Fibroblast of skin of left quadriceps (primary cell): Measurements from ENCODE around the gene PLCG2.

Experiments
- DNase-seq, 2 experiments: peaks; one replicate each; pipeline ENCODE4 v3.0.0-alpha.2; 2013; ENCODE audit warnings: low read depth in 2 of 2

PLCG2 gene

GRCh38 chr16:81816351-81816750 lies 37.3 kb downstream of the PLCG2 start:
- no peak for DNase-seq

GRCh38 chr16:81816793-81817210 lies 37.7 kb downstream of the PLCG2 start:
- no peak for DNase-seq

GRCh38 chr16:81817296-81817695 lies 38.2 kb downstream of the PLCG2 start:
- no peak for DNase-seq

DNA sequence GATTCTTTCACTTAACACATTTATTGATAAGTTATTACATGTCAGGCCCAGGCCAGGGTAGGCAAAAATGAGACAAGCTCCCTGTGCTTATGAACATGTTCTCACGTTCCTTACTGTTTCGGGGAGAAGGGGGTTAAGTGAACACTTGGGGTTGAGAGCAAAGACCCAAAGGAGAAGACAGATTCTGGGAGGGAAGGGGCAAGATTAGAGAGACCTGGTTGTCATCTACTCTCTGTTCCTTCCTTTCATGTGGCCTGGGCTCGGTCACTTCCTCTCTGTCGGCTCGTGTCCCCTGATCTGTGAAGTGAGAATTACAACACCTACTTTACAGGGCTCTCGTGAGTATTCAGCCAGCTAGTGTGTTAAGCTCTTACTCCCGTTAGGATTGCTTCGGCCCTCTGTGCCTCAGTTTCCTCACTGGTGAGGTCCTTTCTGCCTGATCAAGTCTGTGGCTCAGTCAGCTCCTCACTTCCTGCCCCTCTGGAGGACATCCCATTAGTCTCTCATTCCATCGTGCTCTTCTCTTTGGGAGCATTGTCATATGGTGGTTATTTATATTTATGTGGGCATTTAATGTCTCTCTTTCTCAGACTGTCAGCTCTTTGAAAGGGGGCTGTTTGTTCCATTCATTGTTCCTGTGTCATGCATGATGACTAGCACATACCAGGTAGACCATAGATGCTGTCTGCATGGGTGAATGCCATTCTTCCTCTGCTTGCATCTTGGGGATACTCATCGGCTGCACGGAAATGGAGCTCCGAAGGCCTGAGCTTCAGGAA lies 38.9 kb downstream of the PLCG2 start:
- no peak for DNase-seq

DNA sequence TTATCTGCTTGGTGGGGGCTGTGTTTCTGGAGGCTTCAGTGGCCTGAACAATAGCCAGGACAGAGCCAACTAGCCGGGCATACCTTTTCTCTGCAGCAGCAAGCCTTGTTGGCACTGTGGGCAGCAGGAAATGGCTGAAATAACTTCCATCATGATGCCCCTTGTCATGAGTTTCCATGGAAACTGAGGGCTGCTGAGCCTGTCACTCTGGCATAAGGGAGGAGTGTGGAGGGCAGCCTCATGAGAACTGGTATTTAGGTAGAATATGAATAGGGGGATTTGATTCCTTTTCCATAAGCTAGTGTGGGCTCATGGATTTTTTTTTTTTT lies 39.4 kb downstream of the PLCG2 start:
- DNase-seq, result no peak

DNA sequence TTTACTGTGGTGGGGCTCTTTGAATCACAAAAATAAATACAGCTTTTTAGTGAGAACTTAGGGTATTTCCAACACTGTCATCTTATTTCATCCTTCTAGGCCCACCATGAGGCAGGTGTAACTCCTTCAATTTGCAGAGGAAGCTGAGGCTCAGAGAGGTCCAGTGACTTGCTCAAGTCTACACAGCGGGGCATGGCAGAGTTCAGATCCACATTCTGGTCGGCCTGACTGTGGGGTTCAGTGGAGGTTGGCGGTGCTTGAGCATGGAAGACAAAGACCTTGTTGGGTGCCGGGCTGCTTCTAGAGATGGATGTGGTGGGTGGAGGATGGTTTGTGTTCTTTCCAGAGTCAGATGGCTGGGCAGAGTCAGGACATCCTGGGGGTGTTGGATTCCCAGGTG lies 39.8 kb downstream of the PLCG2 start:
- no peak for DNase-seq

- DNase-seq, result no peak
These were observed 42.5 kb downstream of the PLCG2 start for GRCh38 chr16:81821436-81822128.

DNA sequence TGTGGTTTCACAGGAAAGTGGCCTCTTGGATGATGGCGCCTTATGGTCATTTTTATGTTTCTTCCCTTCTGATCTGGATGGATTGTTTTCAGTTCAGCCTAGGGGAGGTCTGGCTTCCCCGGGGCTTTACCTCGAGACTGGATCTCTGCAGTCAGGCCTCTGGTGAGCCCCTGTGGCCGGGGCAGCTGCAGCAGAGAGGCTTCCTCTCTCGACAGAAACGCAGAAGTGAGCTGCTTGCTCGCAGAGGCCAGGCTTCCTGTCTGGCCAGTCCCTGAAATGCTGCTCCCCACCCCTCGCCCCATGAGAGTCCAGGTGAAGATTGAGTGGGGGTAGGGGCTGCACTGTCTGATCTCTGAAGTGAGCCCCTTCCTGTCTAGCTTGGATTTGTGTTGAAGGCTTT lies 44.0 kb downstream of the PLCG2 start:
- DNase-seq, result no peak

DNA sequence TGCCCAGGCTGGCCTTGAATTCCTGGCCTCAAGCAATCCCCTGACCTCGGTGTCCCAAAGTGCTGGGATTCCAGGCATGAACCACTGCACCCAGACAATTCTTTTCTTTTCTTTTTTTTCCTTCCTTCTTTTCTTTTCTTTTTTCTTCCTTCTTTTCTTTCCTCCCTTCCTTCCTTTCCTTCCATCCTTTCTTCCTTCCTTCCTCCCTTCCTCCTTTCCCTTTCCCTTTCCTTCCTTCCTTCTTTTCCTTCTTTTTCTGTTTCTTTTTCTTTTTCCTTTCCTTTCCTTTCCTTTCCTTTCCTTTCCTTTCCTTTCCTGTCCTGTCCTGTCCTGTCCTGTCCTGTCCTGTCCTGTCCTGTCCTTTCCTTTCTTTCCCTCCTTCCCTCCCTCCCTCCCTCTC lies 44.6 kb downstream of the PLCG2 start:
- DNase-seq, result no peak

DNA sequence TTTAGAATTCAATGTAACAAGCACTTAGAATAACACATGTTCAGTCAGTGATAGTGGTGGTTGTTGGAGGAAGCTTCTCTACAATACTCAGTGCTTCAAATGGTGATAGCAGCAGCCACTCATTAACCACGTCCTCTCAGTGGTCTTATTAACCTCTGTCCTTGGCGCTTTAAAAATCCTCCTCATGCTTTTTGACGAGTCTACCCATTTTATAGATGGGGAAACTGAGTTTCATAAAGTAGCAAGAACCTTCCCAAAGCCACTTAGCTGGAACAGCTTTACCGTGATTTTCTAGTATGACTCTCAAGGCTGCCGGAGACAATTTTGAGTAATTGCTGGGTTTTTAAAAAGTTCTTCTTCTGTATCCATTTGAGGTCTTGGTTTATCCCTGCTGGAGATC lies 47.4 kb downstream of the PLCG2 start:
- DNase-seq, result no peak

DNA sequence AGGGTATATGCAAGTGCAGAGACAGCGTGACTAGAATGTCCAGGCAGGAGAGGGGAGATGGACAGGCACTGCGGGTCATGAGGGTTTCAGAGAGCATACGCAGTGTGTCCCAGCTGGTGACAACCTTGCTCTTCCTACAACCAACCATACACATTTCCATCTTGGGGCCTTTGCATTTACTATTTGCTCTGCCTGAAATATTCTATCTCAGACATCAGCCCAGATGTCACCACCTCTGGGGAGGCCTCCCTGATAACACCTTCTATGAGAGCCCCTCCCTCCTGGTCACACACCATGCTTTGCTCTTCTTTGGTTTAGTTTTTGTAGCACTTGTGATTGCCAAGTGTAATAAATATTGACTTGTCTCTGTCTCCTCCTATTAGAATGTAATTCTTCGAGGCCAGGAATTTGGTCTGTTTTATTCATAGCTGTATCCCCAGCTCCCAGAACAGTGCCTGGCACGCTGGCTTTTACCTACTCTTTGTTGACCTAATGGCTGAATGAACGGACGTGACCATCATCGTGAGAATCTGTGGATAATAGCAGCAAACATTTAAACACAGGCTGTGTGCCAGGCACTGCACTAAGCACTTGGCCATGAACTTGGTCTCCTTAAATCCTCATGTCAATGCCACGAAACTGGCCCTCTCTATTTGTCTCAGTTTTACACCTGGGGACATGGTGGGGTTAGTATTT lies 51.9 kb downstream of the PLCG2 start:
- DNase-seq, result no peak

DNA sequence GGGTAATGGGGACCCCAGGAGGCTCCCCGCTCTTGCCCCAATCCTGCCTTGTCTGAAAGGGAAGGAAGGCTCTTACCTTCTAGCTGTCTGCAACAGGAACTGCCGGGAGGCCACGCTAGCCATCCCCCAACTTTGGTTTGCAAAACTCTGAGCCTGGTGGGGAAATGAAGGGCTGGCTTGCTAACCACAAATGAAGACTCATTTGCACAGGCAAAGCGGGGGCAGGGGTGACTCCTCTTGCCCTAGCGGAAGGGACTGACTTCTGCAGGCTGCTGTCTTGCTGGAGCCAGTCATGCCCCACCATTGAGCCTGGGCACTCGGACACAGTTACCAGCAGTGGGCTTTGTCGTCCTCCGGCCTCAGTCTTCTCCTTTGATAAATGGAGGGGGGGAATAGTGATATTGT lies 52.6 kb downstream of the PLCG2 start:
- peak; percentile 11 to 19 for DNase-seq

- no peak for DNase-seq
These were observed 53.9 kb downstream of the PLCG2 start for GRCh38 chr16:81832801-81833547.

- no peak for DNase-seq
These were observed 54.7 kb downstream of the PLCG2 start for GRCh38 chr16:81833751-81834150.

DNA sequence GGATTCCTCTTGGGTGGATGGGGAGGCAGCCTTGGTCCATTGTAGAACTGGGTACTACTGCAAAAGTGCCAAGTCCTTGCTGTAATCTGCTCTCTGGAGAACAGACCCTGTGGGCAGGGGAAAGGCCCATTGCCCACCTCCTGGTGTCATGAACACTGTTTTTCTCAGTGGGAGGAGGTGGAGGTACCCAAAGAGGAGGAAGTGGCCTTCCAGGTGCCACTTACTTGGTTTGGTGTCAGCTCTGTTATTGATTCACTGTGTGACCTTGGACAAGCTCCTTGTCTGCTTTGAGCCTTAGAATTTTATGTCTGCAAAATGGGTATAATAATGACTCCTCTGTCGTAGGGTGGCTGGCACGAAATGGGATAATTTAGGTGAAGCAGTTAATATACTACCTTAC lies 55.8 kb downstream of the PLCG2 start:
- DNase-seq, result no peak

GRCh38 chr16:81836279-81837054 lies 57.4 kb downstream of the PLCG2 start:
- DNase-seq, result no peak

GRCh38 chr16:81837312-81837751 lies 58.2 kb downstream of the PLCG2 start:
- DNase-seq, result no peak

DNA sequence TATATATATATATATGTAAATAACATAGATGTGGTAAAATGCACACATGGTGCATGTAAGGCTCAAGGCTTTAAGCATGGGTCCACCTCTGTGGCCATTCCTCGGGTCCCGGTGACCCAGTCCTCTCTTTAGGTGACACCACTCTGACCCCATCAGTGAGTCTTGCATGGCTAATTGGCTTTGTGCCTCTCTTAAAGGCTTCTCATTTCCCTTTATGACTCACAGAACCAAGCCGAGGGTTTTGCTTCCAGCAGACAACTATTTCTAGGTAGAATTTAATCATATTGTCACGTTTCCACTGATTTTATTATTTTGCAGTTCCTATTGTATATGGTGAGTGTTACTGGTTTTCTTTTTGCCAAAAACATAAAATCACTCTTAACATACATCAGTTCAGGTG lies 59.7 kb downstream of the PLCG2 start:
- DNase-seq, result no peak

DNA sequence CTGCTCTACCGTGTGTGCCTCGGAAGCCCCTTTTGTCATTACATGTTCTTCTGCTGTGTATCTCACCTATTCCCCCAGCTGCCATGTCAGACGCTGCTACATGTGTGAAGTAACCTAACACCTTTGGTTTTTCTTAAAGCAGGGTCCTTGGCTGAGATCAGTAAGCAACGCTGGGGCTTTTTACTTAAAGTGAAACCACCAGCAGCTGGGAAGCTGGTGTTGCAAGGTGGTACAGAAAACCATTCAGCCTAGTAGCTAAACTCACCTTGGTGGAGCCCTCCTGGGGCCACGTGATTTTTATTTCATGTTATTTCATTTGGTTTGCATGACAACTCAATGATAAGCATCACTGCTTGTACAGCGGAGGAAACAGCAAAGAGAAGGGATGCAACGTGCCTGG lies 62.6 kb downstream of the PLCG2 start:
- no peak for DNase-seq

GRCh38 chr16:81842564-81843242 lies 63.6 kb downstream of the PLCG2 start:
- DNase-seq, result no peak

DNA sequence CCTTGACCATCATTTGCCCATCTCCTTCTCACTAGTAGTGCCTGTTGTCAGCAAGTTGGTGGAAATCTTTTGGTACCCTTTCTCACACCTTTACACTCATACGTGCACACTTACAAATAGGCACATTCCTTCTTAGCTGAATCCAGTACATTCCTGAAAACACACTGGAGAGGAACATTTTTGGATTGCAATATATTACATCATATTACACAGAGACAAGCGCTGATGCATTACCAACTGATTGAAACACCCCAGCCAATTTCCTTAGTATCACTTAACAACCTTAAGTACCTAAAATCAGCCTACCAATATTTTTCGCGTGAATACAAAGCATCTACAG lies 64.1 kb downstream of the PLCG2 start:
- peak in 1 of 2 experiments; percentile 10 for DNase-seq
